ENCODE results near the gene BCOR.

Gene BCOR

DNA sequence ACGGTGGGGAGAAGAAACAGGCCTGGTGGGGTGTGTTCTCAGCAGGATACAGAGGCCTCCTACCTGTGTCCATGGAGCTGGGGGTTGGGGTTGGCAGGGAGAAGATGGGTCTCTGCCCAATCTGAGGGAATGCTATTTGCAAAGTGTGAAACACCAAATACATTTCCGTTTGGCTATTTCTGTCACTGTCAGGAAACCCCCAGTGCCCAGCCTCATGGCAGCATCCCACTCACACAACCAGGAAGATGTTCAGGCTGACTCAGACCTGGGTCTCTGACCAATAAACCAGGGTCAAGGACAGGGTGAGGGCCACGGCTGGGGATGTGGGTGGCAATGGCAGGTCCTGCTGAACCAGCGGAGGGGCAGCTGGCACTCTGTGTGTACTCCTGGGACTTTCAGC is 41.3 kb downstream of the BCOR start:
- Mint-ChIP-seq H3K27ac (no peak overlapping the region), H3K9me3 (peaks cover 3% of the 10 kb centered on the region), H3K36me3 (peaks cover 58% of the 10 kb centered on the region), H3K4me1 (no peaks in the 10 kb centered on the region), H3K4me3 (no peak overlapping the region), H3K27me3 (no peaks in the 10 kb centered on the region)
- no peak for ATAC-seq

GRCh38 chrX:40055495-40055894 is 42.3 kb downstream of the BCOR start:
- H3K27ac Mint-ChIP-seq: no peak overlapping the region
- no peaks in the 10 kb centered on the region for H3K27me3 Mint-ChIP-seq
- peaks cover 58% of the 10 kb centered on the region for H3K36me3 Mint-ChIP-seq
- ATAC-seq: no peak
- H3K4me1 Mint-ChIP-seq: no peaks in the 10 kb centered on the region
- no peak overlapping the region for H3K4me3 Mint-ChIP-seq
- peaks cover 5% of the 10 kb centered on the region for H3K9me3 Mint-ChIP-seq

GRCh38 chrX:40054793-40055192 is 43.0 kb downstream of the BCOR start:
- Mint-ChIP-seq H3K36me3 (peaks cover 64% of the 10 kb centered on the region), H3K27ac (no peak overlapping the region), H3K9me3 (peaks cover 6% of the 10 kb centered on the region), H3K4me1 (no peaks in the 10 kb centered on the region), H3K27me3 (no peaks in the 10 kb centered on the region), H3K4me3 (no peak overlapping the region)
- no peak for ATAC-seq

GRCh38 chrX:40050532-40050931 is 47.2 kb downstream of the BCOR start:
- no peak overlapping the region for H3K27ac Mint-ChIP-seq
- H3K27me3 Mint-ChIP-seq: no peaks in the 10 kb centered on the region
- no peak overlapping the region for H3K4me3 Mint-ChIP-seq
- peaks cover 76% of the 10 kb centered on the region for H3K36me3 Mint-ChIP-seq
- H3K4me1 Mint-ChIP-seq: no peaks in the 10 kb centered on the region
- peaks cover 10% of the 10 kb centered on the region for H3K9me3 Mint-ChIP-seq
- no peak for ATAC-seq

GRCh38 chrX:40049084-40049641 is 48.6 kb downstream of the BCOR start:
- no peak overlapping the region for H3K4me3 Mint-ChIP-seq
- no peaks in the 10 kb centered on the region for H3K27me3 Mint-ChIP-seq
- peaks cover 63% of the 10 kb centered on the region for H3K36me3 Mint-ChIP-seq
- H3K4me1 Mint-ChIP-seq: no peaks in the 10 kb centered on the region
- peaks cover 10% of the 10 kb centered on the region for H3K9me3 Mint-ChIP-seq
- no peak for ATAC-seq
- no peak overlapping the region for H3K27ac Mint-ChIP-seq

DNA sequence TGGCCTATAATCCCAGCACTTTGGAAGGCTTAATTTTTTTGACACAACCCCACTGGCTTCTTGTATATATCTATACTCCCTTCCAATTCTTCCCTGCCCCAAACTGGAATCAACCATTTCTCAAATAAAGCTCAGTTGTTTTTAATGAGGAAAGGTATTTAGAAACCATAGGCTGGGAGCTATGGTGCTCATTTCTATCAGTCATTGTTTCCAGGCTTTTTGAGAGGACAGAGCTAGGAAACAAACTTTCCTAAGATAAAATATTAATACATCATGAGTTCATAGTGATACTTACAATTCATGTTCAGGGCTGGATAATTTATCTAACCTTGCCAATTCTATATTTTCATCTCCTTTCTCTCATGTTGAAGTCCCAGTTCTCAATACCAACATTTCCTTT is 50.3 kb downstream of the BCOR start:
- Mint-ChIP-seq H3K9me3 (peaks cover 7% of the 10 kb centered on the region), H3K36me3 (peaks cover 46% of the 10 kb centered on the region), H3K27me3 (no peaks in the 10 kb centered on the region), H3K27ac (no peak overlapping the region), H3K4me1 (no peaks in the 10 kb centered on the region), H3K4me3 (no peak overlapping the region)
- no peak for ATAC-seq

DNA sequence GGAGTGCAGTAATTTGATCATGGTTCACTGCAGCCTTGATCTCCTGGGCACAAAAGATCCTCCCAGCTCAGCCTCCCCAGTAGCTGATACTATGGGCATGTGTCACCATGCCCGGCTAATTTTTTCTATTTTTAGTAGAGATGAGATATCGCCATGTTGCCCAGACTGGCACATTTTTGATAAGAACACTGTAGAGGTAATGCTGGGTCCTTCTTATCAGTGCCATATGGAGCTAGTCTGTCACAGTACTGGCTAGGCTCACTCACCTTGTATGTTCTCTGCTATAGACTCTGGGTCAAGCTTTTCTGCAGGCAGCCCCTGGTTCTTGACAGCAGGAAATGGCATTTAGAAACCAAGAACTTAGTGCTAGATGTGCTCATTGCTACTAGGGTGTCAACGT is 53.9 kb downstream of the BCOR start:
- H3K9me3 Mint-ChIP-seq: no peaks in the 10 kb centered on the region
- no peak for ATAC-seq
- H3K27me3 Mint-ChIP-seq: no peaks in the 10 kb centered on the region
- H3K4me3 Mint-ChIP-seq: no peak overlapping the region
- peaks cover 19% of the 10 kb centered on the region for H3K4me1 Mint-ChIP-seq
- H3K27ac Mint-ChIP-seq: no peak overlapping the region
- H3K36me3 Mint-ChIP-seq: peaks cover 11% of the 10 kb centered on the region

DNA sequence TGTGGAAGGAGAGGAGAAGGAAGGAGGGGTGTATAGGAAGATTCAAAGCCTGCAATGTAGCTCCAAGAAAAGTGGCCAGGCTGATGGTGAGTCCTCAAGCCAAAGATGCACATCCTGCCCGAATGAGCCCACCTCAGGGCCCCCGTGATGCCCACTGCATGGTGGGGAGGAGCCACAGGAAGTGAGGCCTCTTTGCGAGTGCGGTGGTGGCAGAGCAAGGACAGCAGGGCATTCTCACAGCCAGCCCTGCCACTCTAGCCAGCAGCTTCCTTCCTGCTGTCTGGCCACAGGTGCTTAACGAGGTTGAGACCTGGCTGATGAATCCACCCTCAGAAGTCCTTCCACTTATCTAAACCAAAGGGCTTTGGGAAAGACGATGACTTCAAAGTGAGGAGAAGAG is 55.8 kb downstream of the BCOR start:
- Mint-ChIP-seq H3K9me3 (no peaks in the 10 kb centered on the region), H3K27ac (no peak overlapping the region), H3K36me3 (no peaks in the 10 kb centered on the region), H3K4me1 (peaks cover 19% of the 10 kb centered on the region), H3K4me3 (no peak overlapping the region), H3K27me3 (no peaks in the 10 kb centered on the region)
- ATAC-seq: no peak

GRCh38 chrX:40040686-40041461 is 56.9 kb downstream of the BCOR start:
- no peak overlapping the region for H3K4me3 Mint-ChIP-seq
- no peaks in the 10 kb centered on the region for H3K36me3 Mint-ChIP-seq
- H3K27me3 Mint-ChIP-seq: no peaks in the 10 kb centered on the region
- ATAC-seq: no peak
- H3K9me3 Mint-ChIP-seq: no peaks in the 10 kb centered on the region
- peaks cover 19% of the 10 kb centered on the region for H3K4me1 Mint-ChIP-seq
- no peak overlapping the region for H3K27ac Mint-ChIP-seq

DNA sequence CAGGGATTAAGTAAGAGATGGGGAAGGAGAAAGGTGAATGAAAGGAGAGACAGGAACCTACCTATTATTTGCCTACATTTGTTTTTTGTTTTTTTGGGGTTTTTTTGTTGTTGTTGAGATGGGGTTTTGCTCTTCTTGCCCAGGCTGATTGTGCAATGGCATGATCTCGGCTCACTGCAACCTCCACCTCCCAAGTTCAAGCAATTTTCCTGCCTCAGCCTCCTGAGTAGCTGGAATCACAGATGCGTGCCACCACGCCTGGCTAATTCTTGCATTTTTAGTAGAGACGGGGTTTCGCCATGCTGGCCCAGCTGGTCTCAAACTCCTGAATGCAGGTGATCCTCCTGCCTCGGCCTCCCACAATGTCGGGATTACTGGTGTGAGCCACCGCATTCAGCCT is 57.9 kb downstream of the BCOR start:
- Mint-ChIP-seq H3K27ac (no peak overlapping the region), H3K4me3 (no peak overlapping the region), H3K4me1 (peaks cover 19% of the 10 kb centered on the region), H3K27me3 (no peaks in the 10 kb centered on the region), H3K36me3 (no peaks in the 10 kb centered on the region), H3K9me3 (no peaks in the 10 kb centered on the region)
- ATAC-seq: no peak

GRCh38 chrX:40037367-40037766 is 60.4 kb downstream of the BCOR start:
- no peaks in the 10 kb centered on the region for H3K27me3 Mint-ChIP-seq
- no peaks in the 10 kb centered on the region for H3K9me3 Mint-ChIP-seq
- no peak for ATAC-seq
- H3K27ac Mint-ChIP-seq: no peak overlapping the region
- H3K36me3 Mint-ChIP-seq: no peaks in the 10 kb centered on the region
- H3K4me3 Mint-ChIP-seq: no peak overlapping the region
- peaks cover 19% of the 10 kb centered on the region for H3K4me1 Mint-ChIP-seq

GRCh38 chrX:40035726-40036125 is 62.0 kb downstream of the BCOR start:
- Mint-ChIP-seq H3K27ac (no peak overlapping the region), H3K9me3 (no peaks in the 10 kb centered on the region), H3K4me3 (no peak overlapping the region), H3K36me3 (no peaks in the 10 kb centered on the region), H3K27me3 (no peaks in the 10 kb centered on the region), H3K4me1 (peaks cover 3% of the 10 kb centered on the region)
- no peak for ATAC-seq

DNA sequence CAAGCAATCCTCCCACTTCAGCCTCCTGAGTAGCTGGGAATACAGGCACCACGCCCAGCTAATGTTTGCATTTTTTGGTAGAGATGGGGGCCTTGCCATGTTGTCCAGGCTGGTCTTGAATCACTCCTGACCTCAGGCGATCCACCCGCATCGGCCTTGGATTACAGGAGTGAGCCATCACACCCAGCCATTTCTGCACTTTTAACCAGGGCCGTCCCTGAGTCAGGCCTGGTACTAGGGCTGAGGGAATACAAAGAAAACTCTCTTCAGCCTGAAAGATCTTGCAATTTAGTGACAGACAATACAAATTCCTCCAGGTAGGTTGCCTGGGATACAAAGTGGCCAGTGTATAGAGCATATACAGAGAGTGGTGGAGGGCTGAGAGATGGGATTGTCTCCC is 65.8 kb downstream of the BCOR start:
- H3K9me3 Mint-ChIP-seq: no peaks in the 10 kb centered on the region

DNA sequence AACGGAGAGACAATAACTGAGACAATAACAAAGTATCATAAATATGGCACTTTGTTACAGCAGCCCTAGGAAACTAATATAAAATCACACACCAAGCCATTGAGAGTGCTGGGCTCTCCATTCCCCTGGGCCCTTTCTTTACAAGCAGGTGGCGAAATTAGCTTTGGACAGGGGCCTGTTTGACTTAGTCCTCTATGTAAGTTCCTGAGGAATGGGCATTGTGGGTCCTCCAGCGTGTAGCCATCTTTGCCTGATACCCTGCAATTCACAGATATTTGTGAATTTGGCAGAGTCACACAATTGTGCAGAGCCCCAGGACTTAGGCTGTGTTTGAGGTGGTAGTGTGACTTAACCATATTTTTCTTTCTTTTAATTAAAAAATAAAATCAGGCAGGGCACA is 67.6 kb downstream of the BCOR start:
- H3K4me1 Mint-ChIP-seq: no peaks in the 10 kb centered on the region
- no peak for ATAC-seq
- H3K4me3 Mint-ChIP-seq: no peak overlapping the region
- H3K27ac Mint-ChIP-seq: no peak overlapping the region
- no peaks in the 10 kb centered on the region for H3K27me3 Mint-ChIP-seq
- no peaks in the 10 kb centered on the region for H3K36me3 Mint-ChIP-seq
- H3K9me3 Mint-ChIP-seq: no peaks in the 10 kb centered on the region

More for the DNA sequence above, 65.8 kb downstream of the BCOR start:
- no peaks in the 10 kb centered on the region for H3K27me3 Mint-ChIP-seq
- H3K27ac Mint-ChIP-seq: no peak overlapping the region
- H3K4me1 Mint-ChIP-seq: no peaks in the 10 kb centered on the region
- no peak overlapping the region for H3K4me3 Mint-ChIP-seq
- no peaks in the 10 kb centered on the region for H3K36me3 Mint-ChIP-seq
- no peak for ATAC-seq

DNA sequence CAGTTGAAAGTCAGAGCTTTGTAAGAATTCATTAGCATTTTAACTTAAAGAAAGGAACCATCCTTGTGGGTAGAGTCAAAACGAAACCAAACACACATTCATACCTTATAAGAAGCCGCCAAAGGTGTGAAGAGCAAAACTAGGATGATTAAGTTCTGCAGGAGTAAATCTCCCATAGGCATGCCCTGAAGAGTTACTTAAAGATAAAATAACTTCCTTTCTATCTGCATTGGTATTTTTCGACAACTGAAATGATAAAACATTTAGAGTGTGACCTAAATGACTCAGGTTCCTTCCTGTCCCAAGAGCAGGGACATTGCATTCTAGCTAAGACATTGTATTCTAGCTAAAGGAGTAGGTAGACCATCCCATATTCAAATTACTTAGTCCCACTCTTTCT is 75.3 kb downstream of the BCOR start:
- Mint-ChIP-seq H3K9me3 (no peaks in the 10 kb centered on the region), H3K27ac (no peak overlapping the region), H3K36me3 (no peaks in the 10 kb centered on the region), H3K4me3 (no peak overlapping the region), H3K27me3 (no peaks in the 10 kb centered on the region), H3K4me1 (no peaks in the 10 kb centered on the region)
- no peak for ATAC-seq

- Mint-ChIP-seq H3K4me3 (no peak overlapping the region), H3K9me3 (no peaks in the 10 kb centered on the region), H3K4me1 (no peaks in the 10 kb centered on the region), H3K27ac (no peak overlapping the region), H3K36me3 (no peaks in the 10 kb centered on the region), H3K27me3 (no peaks in the 10 kb centered on the region)
- no peak for ATAC-seq
Measured at GRCh38 chrX:40021647-40022046, 76.1 kb downstream of the BCOR start.
